AG10803 (cell line): ENCODE results near the gene ALS2CL.
"Not testable (repeated sequence)": the region's sequence is repeated elsewhere in the genome, so short reads cannot be mapped to it uniquely, and the experiment has no call there.

Source experiments
- DNase-seq: peaks from one replicate; pipeline ENCODE4 v3.0.0; 2010; ENCODE audit warnings: low read depth
- H3K4me3 ChIP-seq: 2 replicates; pipeline ENCODE4 v1.5.1; 2011; ENCODE audit warnings: mild to moderate bottlenecking, low read length, control low read depth
- TF ChIP-seq, protein P1 (sequence below): conservative IDR thresholded peaks from 2 replicates; pipeline ENCODE4 v1.5.1; 2011; ENCODE audit warnings: mild to moderate bottlenecking, low read length, control low read depth, inconsistent platforms

ALS2CL gene

DNA sequence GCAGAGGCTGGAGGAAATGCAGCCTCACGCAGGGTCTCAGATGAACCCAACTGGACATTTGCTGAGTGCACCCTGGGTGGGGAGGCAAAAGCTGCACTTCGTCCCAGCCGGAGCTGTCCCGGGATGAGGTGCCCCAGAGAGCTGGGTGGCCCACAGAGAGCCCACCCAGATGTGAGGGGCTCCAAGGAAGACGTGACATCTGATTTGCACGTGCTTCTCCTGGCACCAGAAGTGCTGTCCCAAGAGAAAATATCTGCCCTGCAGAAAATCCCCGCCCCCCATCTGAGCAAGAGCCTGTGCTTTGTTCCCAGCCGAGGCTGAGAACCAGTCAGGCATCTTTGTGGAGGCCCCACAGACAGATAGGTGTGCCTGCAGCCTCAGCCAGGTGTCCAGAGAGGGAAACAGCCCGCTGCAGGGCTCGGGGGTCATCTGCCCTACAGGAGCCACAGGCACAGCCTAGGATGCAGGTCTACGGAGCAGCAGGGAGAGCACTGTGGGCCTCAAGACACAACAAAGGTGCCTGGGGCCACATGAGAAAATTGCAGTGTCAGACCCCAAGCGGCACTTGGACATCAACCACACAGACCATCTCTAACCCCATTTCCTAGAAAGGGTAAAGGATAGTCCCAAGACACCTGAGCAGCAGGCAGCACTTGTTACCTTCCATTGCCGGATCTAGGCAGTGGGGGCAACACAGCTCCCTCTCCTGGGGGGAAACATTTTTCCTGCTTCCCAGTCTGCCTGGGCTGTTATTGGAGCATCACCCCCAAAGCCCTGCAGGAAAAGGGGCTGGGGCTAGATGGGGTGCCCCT is 13.5 kb upstream of the ALS2CL start:
- DNase-seq = no peak
- H3K4me3 ChIP-seq = no peak overlapping the region
- TF ChIP-seq, protein P1, sequence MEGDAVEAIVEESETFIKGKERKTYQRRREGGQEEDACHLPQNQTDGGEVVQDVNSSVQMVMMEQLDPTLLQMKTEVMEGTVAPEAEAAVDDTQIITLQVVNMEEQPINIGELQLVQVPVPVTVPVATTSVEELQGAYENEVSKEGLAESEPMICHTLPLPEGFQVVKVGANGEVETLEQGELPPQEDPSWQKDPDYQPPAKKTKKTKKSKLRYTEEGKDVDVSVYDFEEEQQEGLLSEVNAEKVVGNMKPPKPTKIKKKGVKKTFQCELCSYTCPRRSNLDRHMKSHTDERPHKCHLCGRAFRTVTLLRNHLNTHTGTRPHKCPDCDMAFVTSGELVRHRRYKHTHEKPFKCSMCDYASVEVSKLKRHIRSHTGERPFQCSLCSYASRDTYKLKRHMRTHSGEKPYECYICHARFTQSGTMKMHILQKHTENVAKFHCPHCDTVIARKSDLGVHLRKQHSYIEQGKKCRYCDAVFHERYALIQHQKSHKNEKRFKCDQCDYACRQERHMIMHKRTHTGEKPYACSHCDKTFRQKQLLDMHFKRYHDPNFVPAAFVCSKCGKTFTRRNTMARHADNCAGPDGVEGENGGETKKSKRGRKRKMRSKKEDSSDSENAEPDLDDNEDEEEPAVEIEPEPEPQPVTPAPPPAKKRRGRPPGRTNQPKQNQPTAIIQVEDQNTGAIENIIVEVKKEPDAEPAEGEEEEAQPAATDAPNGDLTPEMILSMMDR = no peak

DNA sequence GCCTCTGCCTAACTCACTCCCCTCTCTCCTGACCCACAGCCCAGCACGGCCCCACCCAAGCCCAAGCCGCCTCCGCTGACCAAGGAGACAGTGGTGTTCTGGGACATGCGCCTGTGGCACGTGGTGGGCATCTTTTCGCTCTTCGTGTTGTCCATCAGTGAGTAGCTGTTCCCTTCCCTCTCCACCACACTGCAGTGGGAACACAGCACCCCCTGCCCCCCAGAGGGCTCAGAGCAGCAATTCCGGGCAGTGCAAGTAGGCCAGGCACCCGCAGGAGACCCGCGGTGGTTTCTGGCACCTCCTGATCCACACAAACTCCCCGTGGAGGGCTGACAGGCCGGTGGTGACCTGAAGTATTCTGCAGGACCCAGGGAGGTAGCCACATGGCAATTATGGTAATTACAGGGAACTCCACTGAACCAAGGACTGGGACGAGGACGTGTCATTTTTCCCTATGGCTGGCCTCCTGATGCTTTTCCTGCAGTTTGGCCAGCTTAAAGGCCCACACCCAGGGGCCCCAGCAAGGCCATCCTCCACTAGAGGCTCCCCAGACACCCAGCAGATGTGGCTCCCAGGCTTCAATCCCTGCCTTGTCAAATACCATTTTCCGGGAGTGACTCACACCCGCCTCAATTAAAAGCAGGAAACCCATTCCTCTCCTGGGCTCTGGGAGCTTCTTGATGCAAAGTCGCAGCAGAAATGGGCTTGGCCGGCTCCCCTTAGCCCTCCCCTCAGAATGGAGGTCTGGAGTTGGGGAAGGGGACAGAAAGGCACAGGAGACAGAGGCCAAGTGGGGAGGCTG is 12.5 kb upstream of the ALS2CL start:
- TF ChIP-seq, protein P1 = peak; percentile 44
- H3K4me3 ChIP-seq = no peak overlapping the region
- peak; percentile 83 for DNase-seq

DNA sequence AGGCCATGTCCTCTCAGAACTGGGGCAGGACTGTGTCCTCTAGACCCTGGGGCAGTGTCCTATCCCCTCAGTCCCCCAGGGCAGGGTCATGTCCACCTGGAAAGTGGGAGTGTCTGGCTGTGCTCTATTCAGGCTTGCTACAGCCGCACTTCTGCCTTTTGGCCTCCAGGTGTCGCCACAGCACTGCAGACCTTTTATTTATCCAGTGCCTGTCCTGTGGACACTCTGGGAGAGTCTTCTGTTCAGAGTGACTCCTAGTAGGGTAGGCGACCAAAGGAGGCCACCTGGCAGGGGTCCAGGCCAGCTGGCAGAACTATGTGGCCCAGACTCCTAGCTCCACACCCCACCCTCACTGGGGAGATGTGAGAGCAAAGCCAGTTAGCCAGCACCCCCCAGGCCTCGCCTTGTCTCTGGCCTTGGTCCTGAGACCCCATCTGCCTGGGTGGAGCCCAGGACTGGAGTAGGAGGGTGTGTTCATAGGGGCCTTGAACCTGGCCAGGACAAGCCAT is 11.6 kb upstream of the ALS2CL start:
- H3K4me3 ChIP-seq = no peak overlapping the region
- TF ChIP-seq, protein P1 = peak; percentile 93
- DNase-seq = peak; percentile 63

DNA sequence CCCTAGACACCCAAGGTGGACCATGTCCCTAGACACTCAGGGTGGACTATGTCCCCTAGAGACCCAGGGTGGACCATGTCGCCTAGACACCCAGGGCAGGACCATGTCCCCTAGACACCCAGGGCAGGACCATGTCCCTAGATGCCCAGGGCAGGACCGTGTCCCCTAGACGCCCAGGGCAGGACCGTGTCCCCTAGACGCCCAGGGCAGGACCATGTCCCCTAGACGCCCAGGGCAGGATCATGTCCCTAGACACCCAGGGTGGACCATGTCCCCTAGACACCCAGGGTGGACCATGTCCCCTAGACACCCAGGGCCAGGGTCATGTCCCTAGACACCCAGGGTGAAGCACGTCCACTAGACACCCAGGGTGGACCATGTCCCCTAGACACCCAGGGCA is 10.9 kb upstream of the ALS2CL start:
- DNase-seq, H3K4me3 ChIP-seq: not testable (repeated sequence)

- DNase-seq = no peak
- TF ChIP-seq, protein P1 = no peak
- no peak overlapping the region for H3K4me3 ChIP-seq
These were observed 9.6 kb upstream of the ALS2CL start for GRCh38 chr3:46703013-46703520.

DNA sequence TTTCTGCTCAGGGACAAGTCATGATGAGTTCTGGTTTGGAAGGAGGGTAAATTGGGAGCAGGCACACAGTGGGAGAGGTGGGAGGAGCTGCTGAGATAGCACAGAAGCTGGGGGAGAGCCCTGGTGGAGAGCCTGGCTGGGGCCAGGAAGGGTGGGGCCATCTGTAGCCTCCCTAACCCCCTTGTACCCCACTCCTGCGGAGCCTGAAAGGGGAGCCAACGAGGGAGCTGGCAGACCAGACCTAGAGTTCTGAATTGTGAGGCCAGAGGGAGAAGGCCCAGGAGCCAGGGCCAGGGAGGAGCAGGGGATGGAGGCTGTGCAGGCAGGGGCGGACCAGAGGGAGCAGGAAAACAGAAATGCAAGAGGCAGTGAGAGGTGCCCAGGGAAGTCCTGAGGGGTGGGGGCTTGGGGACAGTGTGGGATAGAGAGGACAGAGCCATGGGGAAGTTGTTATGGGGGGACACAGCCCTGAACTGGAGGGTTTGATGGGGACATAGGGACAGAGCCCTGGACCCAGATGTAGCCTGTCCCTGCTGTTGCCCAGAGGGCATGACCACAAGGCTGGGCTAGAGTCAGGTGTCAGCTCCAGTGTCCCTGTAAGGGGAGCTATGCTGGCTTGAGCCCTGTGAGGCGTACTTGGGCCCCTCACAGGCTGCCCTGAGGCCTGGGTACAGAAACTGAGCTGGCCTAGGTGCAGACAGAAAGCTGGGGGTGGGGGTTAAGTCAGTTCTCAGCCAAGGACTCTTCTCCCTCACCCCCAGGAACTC is 8.9 kb upstream of the ALS2CL start:
- DNase-seq = no peak
- TF ChIP-seq, protein P1 = no peak
- H3K4me3 ChIP-seq = no peak overlapping the region
